Measurements from ENCODE around the gene CD72.
"Not testable (repeated sequence)": the region's sequence is repeated elsewhere in the genome, so short reads cannot be mapped to it uniquely, and the experiment has no call there.

The CD72 gene

GRCh38 chr9:35616681-35617459, 1.3 kb downstream of the CD72 start:
- DNase-seq (ENCODE audit: low read depth): peak; percentile 44

GRCh38 chr9:35615981-35616680, 2.1 kb downstream of the CD72 start:
- no peak for DNase-seq (ENCODE audit: low read depth)

GRCh38 chr9:35612843-35613242, 5.4 kb downstream of the CD72 start:
- no peak for DNase-seq (ENCODE audit: low read depth)

GRCh38 chr9:35612066-35612465, 6.1 kb downstream of the CD72 start:
- DNase-seq (ENCODE audit: low read depth): not testable (repeated sequence)

- DNase-seq (ENCODE audit: low read depth): no peak
Observed at GRCh38 chr9:35611230-35611797, 6.9 kb downstream of the CD72 start.

GRCh38 chr9:35609820-35610163, 8.4 kb downstream of the CD72 start:
- no peak for DNase-seq (ENCODE audit: low read depth)

GRCh38 chr9:35609001-35609819, 9.0 kb downstream of the CD72 start:
- no peak for DNase-seq (ENCODE audit: low read depth)

- no peak for DNase-seq (ENCODE audit: low read depth)
Observed at GRCh38 chr9:35608221-35608620, 10.0 kb downstream of the CD72 start.

GRCh38 chr9:35606726-35607125, 11.5 kb downstream of the CD72 start:
- no peak for DNase-seq (ENCODE audit: low read depth)

- DNase-seq (ENCODE audit: low read depth): no peak
Observed at GRCh38 chr9:35606138-35606504, 12.1 kb downstream of the CD72 start.

GRCh38 chr9:35605351-35606137, 12.7 kb downstream of the CD72 start:
- no peak for DNase-seq (ENCODE audit: low read depth)

GRCh38 chr9:35604578-35605350, 13.4 kb downstream of the CD72 start, which contains the start of gene TESK1:
TSS of gene TESK1 (plus strand) at chr9:35605262. CDS start at chr9:35605620, 358 bp downstream.
- DNase-seq (ENCODE audit: low read depth): peak; percentile 57

- DNase-seq (ENCODE audit: low read depth): peak; percentile 96
Observed at GRCh38 chr9:35603986-35604577, 14.1 kb downstream of the CD72 start.

GRCh38 chr9:35603506-35603985, 14.7 kb downstream of the CD72 start:
- no peak for DNase-seq (ENCODE audit: low read depth)

- DNase-seq (ENCODE audit: low read depth): no peak
Observed at GRCh38 chr9:35599763-35600604, 18.2 kb downstream of the CD72 start.

- no peak for DNase-seq (ENCODE audit: low read depth)
Observed at GRCh38 chr9:35598866-35599590, 19.2 kb downstream of the CD72 start.

- DNase-seq (ENCODE audit: low read depth): not testable (repeated sequence)
Observed at GRCh38 chr9:35596907-35597306, 21.3 kb downstream of the CD72 start.

- DNase-seq (ENCODE audit: low read depth): no peak
Observed at GRCh38 chr9:35594471-35594870, 23.7 kb downstream of the CD72 start.

- DNase-seq (ENCODE audit: low read depth): no peak
Observed at GRCh38 chr9:35593581-35593980, 24.6 kb downstream of the CD72 start.
